Fibroblast of lung (primary cell): ENCODE data around the gene REL. TPM values are rescaled to one million over a fixed set of nuclear protein-coding genes. Genes with fewer than 3 reads are reported as not detected.
A peak's percentile ranks its signal among the peaks of the same experiment; 100 is the strongest.

ENCODE experiments used
- DNase-seq, 2 donors: peaks; one replicate each; pipeline versions ENCODE4 v3.0.0 to v3.0.0-alpha.2; 2010; ENCODE audit warnings: low read depth in 2 of 2
- H2AFZ ChIP-seq: 2 replicates; pipeline ENCODE4 v1.5.1; 2012; ENCODE audit warnings: low read length, control low read depth, inconsistent platforms
- H3K27ac ChIP-seq: 2 replicates; pipeline ENCODE4 v1.5.1; 2011; ENCODE audit warnings: low read length, control low read depth; ENCODE audit not compliant: insufficient read depth
- H3K27me3 ChIP-seq: 2 replicates; pipeline ENCODE4 v1.5.1; 2011; ENCODE audit warnings: mild to moderate bottlenecking, low read length; ENCODE audit not compliant: control insufficient read depth, insufficient read depth
- H3K36me3 ChIP-seq: 2 replicates; pipeline ENCODE4 v1.5.1; 2011; ENCODE audit warnings: low read length; ENCODE audit not compliant: control insufficient read depth, insufficient read depth
- H3K4me1 ChIP-seq: 2 replicates; pipeline ENCODE4 v1.5.1; 2011; ENCODE audit warnings: low read length; ENCODE audit not compliant: control insufficient read depth, insufficient read depth; ENCODE audit errors: extremely low read depth
- H3K4me2 ChIP-seq: 2 replicates; pipeline ENCODE4 v1.5.1; 2011; ENCODE audit warnings: low read length, control low read depth; ENCODE audit not compliant: insufficient read depth; ENCODE audit errors: extremely low read depth
- H3K4me3 ChIP-seq, 4 experiments: fragments of 200-600 bp in 1 of 4; sonication (generic) in 1 of 4; replicated peaks in 1 of 4; 2 replicates each; pipeline ENCODE4 v1.5.1; 2011 to 2016; ENCODE audit warnings: low read length in 4 of 4, low read depth in 3 of 4, mild to moderate bottlenecking in 3 of 4, control low read depth in 2 of 4, inconsistent platforms in 1 of 4, mixed read lengths in 1 of 4; ENCODE audit not compliant: insufficient read depth in 1 of 4; ENCODE audit errors: control extremely low read depth in 1 of 4
- H3K79me2 ChIP-seq: 2 replicates; pipeline ENCODE4 v1.5.1; 2012; ENCODE audit warnings: mild to moderate bottlenecking, low read length, inconsistent platforms; ENCODE audit not compliant: control insufficient read depth, insufficient read depth
- H3K9ac ChIP-seq: 2 replicates; pipeline ENCODE4 v1.5.1; 2011; ENCODE audit warnings: mild to moderate bottlenecking, low read length, control low read depth; ENCODE audit not compliant: insufficient read depth
- H3K9me3 ChIP-seq: 2 replicates; pipeline ENCODE4 v1.5.1; 2012; ENCODE audit warnings: low read depth, low read length; ENCODE audit not compliant: control insufficient read depth, insufficient read depth
- H4K20me1 ChIP-seq: 2 replicates; pipeline ENCODE4 v1.5.1; 2011; ENCODE audit warnings: low read length; ENCODE audit not compliant: control insufficient read depth, insufficient read depth; ENCODE audit errors: extremely low read depth
- CTCF ChIP-seq, 2 donors: IDR thresholded peaks in 1 of 2; conservative IDR thresholded peaks in 1 of 2; 1 replicate in 1 of 2; 2 replicates in 1 of 2; pipeline ENCODE4 v1.5.1; 2011 to 2012; ENCODE audit warnings: low read length in 2 of 2, control low read depth in 1 of 2, inconsistent platforms in 1 of 2, low read depth in 1 of 2, mild to moderate bottlenecking in 1 of 2
- EZH2 ChIP-seq: IDR thresholded peaks from 2 replicates; pipeline ENCODE4 v1.5.1; 2012; ENCODE audit warnings: low read length, control low read depth, mild to moderate bottlenecking; ENCODE audit errors: missing control alignments
- polyA plus RNA-seq, 2 donors: library from polyadenylated mRNA; depleted of rRNA in 1 of 2; stranded (reverse) in 1 of 2; unstranded in 1 of 2; fragments of >200 nt; gene quantifications; 2 replicates each; pipeline ENCODE4 v1.2.1, GENCODE V29; 2011 to 2012; ENCODE audit warnings: missing spikeins in 1 of 2
- total RNA-seq: library from RNA; depleted of rRNA; stranded (reverse); fragments of >200 nt; gene quantifications from 2 replicates; pipeline ENCODE4 v1.2.1, GENCODE V29; 2014

The REL gene
- total and polyA plus RNA-seq, 2 donors (not counting 1 experiment from before 2014, with no cell fraction given), result 2.0 to 2.8 TPM

GRCh38 chr2:60884800-60885199 is 3.4 kb downstream of the REL start:
- H3K27ac ChIP-seq, result no peak overlapping the region
- H4K20me1 ChIP-seq, result no peaks in the 10 kb centered on the region
- H3K9me3 ChIP-seq, result no peaks in the 10 kb centered on the region
- H3K4me3 ChIP-seq, result no peak overlapping the region
- TF ChIP-seq EZH2 (no peak), CTCF (conservative IDR thresholded peaks at IDR 0.05 in 1 of 2, IDR thresholded peaks at IDR 0.05 in 1 of 2; ENCODE audit: low read depth in 1 of 2, low read length in 2 of 2) (no peak)
- H3K79me2 ChIP-seq, result peaks cover 6% of the 10 kb centered on the region
- no peak overlapping the region for H2AFZ ChIP-seq
- H3K9ac ChIP-seq, result no peak overlapping the region
- H3K4me1 ChIP-seq, result no peaks in the 10 kb centered on the region
- no peaks in the 10 kb centered on the region for H3K36me3 ChIP-seq
- peak in 1 of 2 donors; percentile 54 for DNase-seq
- no peaks in the 10 kb centered on the region for H3K27me3 ChIP-seq
- no peak overlapping the region for H3K4me2 ChIP-seq

DNA sequence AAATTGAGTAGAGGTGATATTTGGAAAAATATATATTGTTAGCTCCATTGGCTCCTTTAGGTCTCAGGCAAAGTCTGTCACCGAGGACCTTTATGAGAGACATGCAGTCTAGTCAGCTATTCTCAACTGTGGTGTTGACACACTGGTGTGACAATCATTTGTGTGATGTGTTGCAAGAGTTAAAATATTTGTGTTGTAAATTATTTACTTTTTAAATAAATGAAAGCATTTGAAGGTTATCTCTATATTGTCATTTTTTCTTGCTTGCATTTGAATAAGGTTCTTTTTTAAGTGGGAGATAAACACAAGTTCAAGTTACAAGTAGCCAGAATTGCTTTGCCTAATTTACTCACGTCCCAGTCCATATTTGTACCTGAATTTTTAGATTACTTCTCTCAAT is 4.3 kb downstream of the REL start:
- peaks cover 6% of the 10 kb centered on the region for H3K79me2 ChIP-seq
- H3K36me3 ChIP-seq, result no peaks in the 10 kb centered on the region
- TF ChIP-seq CTCF (conservative IDR thresholded peaks at IDR 0.05 in 1 of 2, IDR thresholded peaks at IDR 0.05 in 1 of 2; ENCODE audit: low read depth in 1 of 2, low read length in 2 of 2) (no peak), EZH2 (no peak)
- H3K4me1 ChIP-seq, result no peaks in the 10 kb centered on the region
- no peak overlapping the region for H3K4me2 ChIP-seq
- H4K20me1 ChIP-seq, result no peaks in the 10 kb centered on the region
- H3K27ac ChIP-seq, result no peak overlapping the region
- no peaks in the 10 kb centered on the region for H3K27me3 ChIP-seq
- H2AFZ ChIP-seq, result no peak overlapping the region
- H3K9me3 ChIP-seq, result no peaks in the 10 kb centered on the region
- H3K4me3 ChIP-seq, result no peak overlapping the region
- no peak overlapping the region for H3K9ac ChIP-seq
- no peak for DNase-seq

- Histone ChIP-seq H3K79me2 (peaks cover 6% of the 10 kb centered on the region), H3K9ac (no peak overlapping the region), H3K9me3 (no peaks in the 10 kb centered on the region), H3K4me1 (no peaks in the 10 kb centered on the region), H3K4me3 (no peak overlapping the region), H3K27ac (no peak overlapping the region), H3K36me3 (no peaks in the 10 kb centered on the region), H2AFZ (no peak overlapping the region), H3K4me2 (no peak overlapping the region), H3K27me3 (no peaks in the 10 kb centered on the region), H4K20me1 (no peaks in the 10 kb centered on the region)
- no peak for TF ChIP-seq EZH2
- DNase-seq, result no peak
Measured at GRCh38 chr2:60886991-60887390, 5.6 kb downstream of the REL start.
